ENCODE data around the gene TNS3.

TNS3 gene

GRCh38 chr7:47581804-47582763 lies at the start of gene TNS3:
Gene TNS3 (minus strand): TSS chr7:47582111. CDS start chr7:47439636, 142,475 bp downstream.
- Histone ChIP-seq H3K27ac (ENCODE audit: low read length) (no peak within 1 kb of the TSS), H3K4me1 (ENCODE audit: control insufficient read depth, insufficient read depth, low read length) (peaks cover 46% of the 10 kb centered on the region), H3K27me3 (ENCODE audit: control insufficient read depth in 1 of 2, insufficient read depth in 2 of 2, low read length in 2 of 2) (no peaks in the 10 kb centered on the region), H3K36me3 (ENCODE audit: control insufficient read depth in 2 of 2, insufficient read depth in 2 of 2, low read length in 2 of 2) (no peaks in the 10 kb centered on the region), H3K4me3 (ENCODE audit: low read length in 2 of 2) (peak within 1 kb of the TSS; percentile 55 to 84), H3K9me3 (ENCODE audit: control insufficient read depth in 2 of 2, low read length in 2 of 2) (no peaks in the 10 kb centered on the region), H3K9ac (ENCODE audit: low read length in 2 of 2) (peak within 1 kb of the TSS; percentile 57 to 60)

DNA sequence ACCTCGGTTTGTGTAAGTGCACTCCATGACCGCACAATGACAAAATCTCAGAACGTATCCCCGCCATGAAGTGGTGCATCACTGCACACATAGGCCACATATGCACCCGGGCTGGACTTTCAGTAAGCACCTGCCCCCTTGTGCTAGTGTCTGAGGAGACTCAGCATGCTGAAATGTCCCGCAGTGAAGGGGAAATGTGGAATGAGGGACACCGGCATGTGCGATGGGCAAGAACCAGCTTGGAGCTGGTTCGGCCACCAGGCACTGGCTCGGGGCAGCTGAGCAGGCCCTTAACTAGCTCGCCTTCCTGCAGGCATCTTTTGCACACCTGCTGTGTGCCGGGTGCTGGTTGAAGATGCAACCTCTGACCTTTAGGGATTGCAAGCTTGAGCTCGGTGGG lies 49.8 kb upstream of the TNS3 start:
- Histone ChIP-seq H3K4me1 (ENCODE audit: control insufficient read depth, insufficient read depth, low read length) (peaks cover 29% of the 10 kb centered on the region), H3K9me3 (ENCODE audit: control insufficient read depth in 2 of 2, low read length in 2 of 2) (no peaks in the 10 kb centered on the region), H3K36me3 (ENCODE audit: control insufficient read depth in 2 of 2, insufficient read depth in 2 of 2, low read length in 2 of 2) (no peaks in the 10 kb centered on the region), H3K27me3 (ENCODE audit: control insufficient read depth in 1 of 2, insufficient read depth in 2 of 2, low read length in 2 of 2) (no peaks in the 10 kb centered on the region), H3K4me3 (ENCODE audit: low read length in 2 of 2) (no peak overlapping the region), H3K27ac (ENCODE audit: low read length) (no peak overlapping the region), H3K9ac (ENCODE audit: low read length in 2 of 2) (no peak overlapping the region)

DNA sequence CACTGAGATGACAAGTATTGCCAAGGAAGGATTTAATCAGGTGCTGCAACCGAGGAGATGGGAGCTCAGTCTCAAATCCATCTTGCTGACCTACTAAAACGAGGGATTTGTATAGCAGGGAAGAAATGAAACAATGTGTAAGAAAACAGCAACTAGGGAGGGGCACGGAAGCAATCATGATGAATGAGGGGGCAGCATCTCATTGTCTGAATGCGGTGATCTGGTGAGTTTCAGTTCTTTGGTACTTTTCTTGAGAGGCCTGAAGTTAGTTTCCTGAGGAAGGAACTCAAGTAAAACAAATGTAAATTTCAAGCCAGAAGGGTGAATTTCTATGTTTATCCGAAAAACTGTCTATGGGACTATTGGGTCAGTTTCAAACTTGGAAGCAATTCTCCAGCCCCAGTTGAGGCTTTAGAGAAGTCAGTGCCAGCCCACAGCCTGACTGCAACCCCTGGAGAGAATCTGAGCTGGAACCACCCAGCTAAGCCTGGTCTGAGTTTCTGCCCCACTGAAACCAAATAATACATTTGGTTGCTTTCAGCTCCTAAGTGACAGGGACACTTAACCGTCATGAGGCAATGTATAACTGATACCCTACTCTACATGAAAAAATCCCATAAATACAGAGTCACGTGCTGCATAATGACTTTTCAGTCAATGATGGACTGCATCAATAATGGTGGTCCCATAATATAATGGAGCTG lies 45.8 kb upstream of the TNS3 start:
- no peak overlapping the region for H3K4me3 ChIP-seq (ENCODE audit: low read length in 2 of 2)
- no peaks in the 10 kb centered on the region for H3K36me3 ChIP-seq (ENCODE audit: control insufficient read depth in 2 of 2, insufficient read depth in 2 of 2, low read length in 2 of 2)
- peaks cover 20% of the 10 kb centered on the region for H3K4me1 ChIP-seq (ENCODE audit: control insufficient read depth, insufficient read depth, low read length)
- H3K9me3 ChIP-seq (ENCODE audit: control insufficient read depth in 2 of 2, low read length in 2 of 2): no peaks in the 10 kb centered on the region
- H3K9ac ChIP-seq (ENCODE audit: low read length in 2 of 2): no peak overlapping the region
- no peaks in the 10 kb centered on the region for H3K27me3 ChIP-seq (ENCODE audit: control insufficient read depth in 1 of 2, insufficient read depth in 2 of 2, low read length in 2 of 2)
- no peak overlapping the region for H3K27ac ChIP-seq (ENCODE audit: low read length)

DNA sequence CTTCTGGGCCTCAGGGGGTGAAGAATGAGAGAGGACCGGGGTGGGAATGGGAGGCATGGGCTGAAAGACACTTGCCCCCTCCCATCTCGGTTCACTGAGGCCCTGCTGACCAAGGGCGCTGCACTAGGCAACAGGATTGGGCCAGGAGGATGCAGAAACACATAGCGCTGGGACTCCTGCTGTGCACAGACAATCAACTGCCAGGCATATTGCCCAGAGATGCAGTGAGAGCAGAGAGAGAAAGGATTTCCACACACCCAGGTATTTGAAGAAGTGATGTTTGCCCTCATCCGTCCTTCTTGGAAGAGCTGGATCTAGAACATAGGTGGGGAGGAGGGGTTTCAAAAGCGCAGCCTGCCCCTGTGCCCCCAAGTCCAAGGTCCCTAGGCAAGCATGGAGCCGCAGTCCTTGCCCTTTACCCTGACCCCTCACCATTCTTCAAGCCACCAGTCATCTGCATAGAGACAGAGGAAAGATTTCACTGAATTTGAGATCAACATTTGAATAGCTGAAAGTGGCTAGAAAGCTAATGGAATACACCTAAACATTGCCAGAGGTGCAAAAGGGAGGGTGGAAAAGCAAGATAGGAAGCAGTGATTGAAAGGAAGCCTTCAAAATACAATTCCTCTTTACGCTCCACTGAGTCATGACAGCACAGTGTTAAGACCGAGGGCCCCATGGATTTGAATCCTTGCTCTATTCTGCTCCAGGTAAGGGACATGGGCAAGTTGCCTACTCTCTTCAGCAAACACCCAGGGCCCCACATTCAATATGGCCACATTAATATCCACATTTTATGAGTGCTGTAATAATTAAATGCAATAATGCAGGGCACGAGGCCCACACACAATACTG lies 44.2 kb upstream of the TNS3 start:
- no peaks in the 10 kb centered on the region for H3K36me3 ChIP-seq (ENCODE audit: control insufficient read depth in 2 of 2, insufficient read depth in 2 of 2, low read length in 2 of 2)

GRCh38 chr7:47624689-47625088 lies 42.8 kb upstream of the TNS3 start:
- Histone ChIP-seq H3K4me1 (ENCODE audit: control insufficient read depth, insufficient read depth, low read length) (peaks cover 41% of the 10 kb centered on the region), H3K9ac (ENCODE audit: low read length in 2 of 2) (no peak overlapping the region), H3K4me3 (ENCODE audit: low read length in 2 of 2) (no peak overlapping the region), H3K36me3 (ENCODE audit: control insufficient read depth in 2 of 2, insufficient read depth in 2 of 2, low read length in 2 of 2) (no peaks in the 10 kb centered on the region), H3K9me3 (ENCODE audit: control insufficient read depth in 2 of 2, low read length in 2 of 2) (no peaks in the 10 kb centered on the region), H3K27ac (ENCODE audit: low read length) (no peak overlapping the region), H3K27me3 (ENCODE audit: control insufficient read depth in 1 of 2, insufficient read depth in 2 of 2, low read length in 2 of 2) (no peaks in the 10 kb centered on the region)

More for the DNA sequence above, 44.2 kb upstream of the TNS3 start:
- H3K9me3 ChIP-seq (ENCODE audit: control insufficient read depth in 2 of 2, low read length in 2 of 2): no peaks in the 10 kb centered on the region
- no peaks in the 10 kb centered on the region for H3K27me3 ChIP-seq (ENCODE audit: control insufficient read depth in 1 of 2, insufficient read depth in 2 of 2, low read length in 2 of 2)
- no peak overlapping the region for H3K27ac ChIP-seq (ENCODE audit: low read length)
- H3K9ac ChIP-seq (ENCODE audit: low read length in 2 of 2): no peak overlapping the region
- H3K4me3 ChIP-seq (ENCODE audit: low read length in 2 of 2): no peak overlapping the region
- H3K4me1 ChIP-seq (ENCODE audit: control insufficient read depth, insufficient read depth, low read length): peaks cover 36% of the 10 kb centered on the region

DNA sequence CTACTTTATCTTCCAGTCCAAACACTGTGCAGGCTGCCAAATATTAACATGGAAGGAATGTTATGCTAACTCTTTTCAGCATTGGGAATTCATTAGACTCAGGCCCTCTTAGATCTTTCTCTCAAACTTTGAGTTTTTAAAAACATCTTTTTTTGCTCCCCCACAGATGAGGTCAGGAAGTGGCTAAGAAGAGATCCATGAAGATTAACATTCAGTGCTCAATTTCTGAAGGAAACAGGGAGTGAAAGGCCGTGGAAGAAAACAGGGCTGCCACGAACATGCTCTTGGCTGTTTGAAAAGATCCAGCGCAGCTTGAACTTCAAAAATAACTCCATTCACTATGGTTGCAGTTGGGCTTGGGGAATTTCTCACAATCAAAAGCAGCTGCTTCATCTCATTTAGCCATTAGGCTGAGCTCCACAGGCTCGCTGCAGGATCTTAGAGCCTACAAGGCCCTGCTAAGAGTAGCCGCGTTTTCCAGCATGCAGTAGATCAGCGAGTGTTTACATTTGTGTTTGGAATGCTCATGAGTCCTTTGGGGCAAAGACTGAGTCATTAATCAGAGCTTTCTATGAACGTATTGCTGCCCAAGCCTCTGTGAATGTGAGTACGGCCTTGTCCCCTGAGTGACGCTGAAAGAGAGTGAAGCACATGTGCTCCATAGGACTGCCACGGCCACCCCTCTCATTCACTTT lies 41.2 kb upstream of the TNS3 start:
- no peaks in the 10 kb centered on the region for H3K36me3 ChIP-seq (ENCODE audit: control insufficient read depth in 2 of 2, insufficient read depth in 2 of 2, low read length in 2 of 2)
- no peaks in the 10 kb centered on the region for H3K9me3 ChIP-seq (ENCODE audit: control insufficient read depth in 2 of 2, low read length in 2 of 2)
- H3K27me3 ChIP-seq (ENCODE audit: control insufficient read depth in 1 of 2, insufficient read depth in 2 of 2, low read length in 2 of 2): no peaks in the 10 kb centered on the region
- H3K27ac ChIP-seq (ENCODE audit: low read length): peak overlapping the region; percentile 56
- no peak overlapping the region for H3K4me3 ChIP-seq (ENCODE audit: low read length in 2 of 2)
- peak overlapping the region in 1 of 2 donors; percentile 13 for H3K9ac ChIP-seq (ENCODE audit: low read length in 2 of 2)
- peaks cover 41% of the 10 kb centered on the region for H3K4me1 ChIP-seq (ENCODE audit: control insufficient read depth, insufficient read depth, low read length)

- Histone ChIP-seq H3K9me3 (ENCODE audit: control insufficient read depth in 2 of 2, low read length in 2 of 2) (no peaks in the 10 kb centered on the region), H3K36me3 (ENCODE audit: control insufficient read depth in 2 of 2, insufficient read depth in 2 of 2, low read length in 2 of 2) (no peaks in the 10 kb centered on the region), H3K27ac (ENCODE audit: low read length) (peak overlapping the region; percentile 56), H3K4me1 (ENCODE audit: control insufficient read depth, insufficient read depth, low read length) (peaks cover 41% of the 10 kb centered on the region), H3K9ac (ENCODE audit: low read length in 2 of 2) (peak overlapping the region in 1 of 2 donors; percentile 13), H3K27me3 (ENCODE audit: control insufficient read depth in 1 of 2, insufficient read depth in 2 of 2, low read length in 2 of 2) (no peaks in the 10 kb centered on the region), H3K4me3 (ENCODE audit: low read length in 2 of 2) (peak overlapping the region in 1 of 2 donors; percentile 49)
Observed at GRCh38 chr7:47622586-47622945, 40.7 kb upstream of the TNS3 start.

- H3K27me3 ChIP-seq (ENCODE audit: control insufficient read depth in 1 of 2, insufficient read depth in 2 of 2, low read length in 2 of 2): no peaks in the 10 kb centered on the region
- no peak overlapping the region for H3K9ac ChIP-seq (ENCODE audit: low read length in 2 of 2)
- no peaks in the 10 kb centered on the region for H3K36me3 ChIP-seq (ENCODE audit: control insufficient read depth in 2 of 2, insufficient read depth in 2 of 2, low read length in 2 of 2)
- H3K9me3 ChIP-seq (ENCODE audit: control insufficient read depth in 2 of 2, low read length in 2 of 2): no peaks in the 10 kb centered on the region
- H3K4me1 ChIP-seq (ENCODE audit: control insufficient read depth, insufficient read depth, low read length): peaks cover 40% of the 10 kb centered on the region
- H3K27ac ChIP-seq (ENCODE audit: low read length): peak overlapping the region; percentile 56
- H3K4me3 ChIP-seq (ENCODE audit: low read length in 2 of 2): peak overlapping the region in 1 of 2 donors; percentile 49
Observed at GRCh38 chr7:47621979-47622561, 40.2 kb upstream of the TNS3 start.

GRCh38 chr7:47621347-47621746 lies 39.4 kb upstream of the TNS3 start:
- H3K27ac ChIP-seq (ENCODE audit: low read length): peak overlapping the region; percentile 56
- H3K9ac ChIP-seq (ENCODE audit: low read length in 2 of 2): no peak overlapping the region
- no peaks in the 10 kb centered on the region for H3K9me3 ChIP-seq (ENCODE audit: control insufficient read depth in 2 of 2, low read length in 2 of 2)
- H3K4me1 ChIP-seq (ENCODE audit: control insufficient read depth, insufficient read depth, low read length): peaks cover 41% of the 10 kb centered on the region
- H3K27me3 ChIP-seq (ENCODE audit: control insufficient read depth in 1 of 2, insufficient read depth in 2 of 2, low read length in 2 of 2): no peaks in the 10 kb centered on the region
- no peaks in the 10 kb centered on the region for H3K36me3 ChIP-seq (ENCODE audit: control insufficient read depth in 2 of 2, insufficient read depth in 2 of 2, low read length in 2 of 2)
- H3K4me3 ChIP-seq (ENCODE audit: low read length in 2 of 2): no peak overlapping the region

Measured in stomach smooth muscle (tissue), 2 donors.